ENCODE data around the gene ZNF891.

The ZNF891 gene

GRCh38 chr12:133073836-133074235 is 56.2 kb downstream of the ZNF891 start:
- in situ Hi-C loops (cut with MboI; ENCODE audit: low pct_unique_long_range_greater_than_20kb, low sequenced_read_pairs): no loop called here
- no peak for DNase-seq

GRCh38 chr12:133063556-133063955 is 66.5 kb downstream of the ZNF891 start:
- in situ Hi-C loops (cut with MboI; ENCODE audit: low pct_unique_long_range_greater_than_20kb, low sequenced_read_pairs): no loop called here
- no peak for DNase-seq

GRCh38 chr12:133061954-133062353 is 68.1 kb downstream of the ZNF891 start:
- in situ Hi-C loops (cut with MboI; ENCODE audit: low pct_unique_long_range_greater_than_20kb, low sequenced_read_pairs): no loop called here
- DNase-seq: no peak

GRCh38 chr12:133058203-133059113 is 71.6 kb downstream of the ZNF891 start:
- peak; percentile 30 for DNase-seq
- in situ Hi-C loops (cut with MboI; ENCODE audit: low pct_unique_long_range_greater_than_20kb, low sequenced_read_pairs): no loop called here

- peak; percentile 15 for DNase-seq
- in situ Hi-C loops (cut with MboI; ENCODE audit: low pct_unique_long_range_greater_than_20kb, low sequenced_read_pairs): no loop called here
These were observed 72.6 kb downstream of the ZNF891 start for GRCh38 chr12:133057446-133057845.

All from KBM-7 (cell line).